K562 (cell line): ENCODE measurements around the gene SRCAP. TPM values are rescaled to one million over a fixed set of nuclear protein-coding genes. Genes with fewer than 3 reads are reported as not detected.

Experiments
- ATAC-seq: fragments of 200-7000 bp; cut with Tn5 transposase; 3 replicates; pipeline ENCODE4 v1.9.1; 2020; ENCODE audit warnings: moderate library complexity
- BruUV-seq: library from RNA; stranded (reverse); fragments of 400-500 nt; replicated peaks from 2 replicates; lab custom pipeline; 2021; lab: Mats Ljungman, UMichigan
- CTCF ChIA-PET: fragments of 300-600 bp; formaldehyde crosslinking; extraction: SDS; loops from one replicate; lab custom pipeline; 2021; ENCODE audit warnings: low intra/inter-chr PET ratio; lab: Yijun Ruan, JAX
- POLR2A ChIA-PET: fragments of 300-600, 350-650 bp; sonication (Branson Sonifier 250); formaldehyde crosslinking; extraction: SDS; loops from one replicate; lab custom pipeline; 2021; ENCODE audit warnings: antibody characterized with exemption, inconsistent platforms; lab: Yijun Ruan, JAX
- DNase-seq, 4 experiments: peaks; one replicate each; pipeline versions ENCODE4 v3.0.0 to v3.0.0-alpha.2; 2011 to 2018; ENCODE audit warnings: low spot score in 3 of 4, mixed read lengths in 3 of 4; ENCODE audit errors: extremely low read depth in 1 of 4
- FAIRE-seq: peaks from 2 replicates; lab custom pipeline; 2011; peaks lifted over from hg19 to GRCh38; lab: Jason Lieb, UNC
- H2AFZ ChIP-seq: 2 replicates; pipeline ENCODE4 v1.6.0; 2011; ENCODE audit warnings: low read depth, low read length, control low read depth, inconsistent platforms
- H3K27ac ChIP-seq: fragments of 200-600 bp; 3 replicates; pipeline ENCODE4 v1.8.0; 2011; ENCODE audit warnings: low read depth, mild to moderate bottlenecking, control low read depth, inconsistent platforms, low read length, moderate library complexity, mixed read lengths; ENCODE audit errors: extremely low read depth
- H3K27me3 ChIP-seq, 2 experiments: fragments of 300-600 bp in 1 of 2; 2 replicates in 1 of 2; 3 replicates in 1 of 2; pipeline versions ENCODE4 v1.6.0 to v1.8.0; 2011; ENCODE audit warnings: inconsistent platforms in 2 of 2, low read length in 2 of 2, mild to moderate bottlenecking in 1 of 2, mixed read lengths in 1 of 2, moderate library complexity in 1 of 2; ENCODE audit not compliant: control insufficient read depth in 2 of 2, insufficient read depth in 2 of 2
- H3K36me3 ChIP-seq: fragments of 300-600 bp; 3 replicates; pipeline ENCODE4 v1.8.0; 2011; ENCODE audit warnings: mild to moderate bottlenecking, low read length, inconsistent platforms; ENCODE audit not compliant: control insufficient read depth, insufficient read depth
- H3K4me1 ChIP-seq, 2 experiments: fragments of 200-600 bp in 1 of 2; replicated peaks in 1 of 2; 2 replicates in 1 of 2; 3 replicates in 1 of 2; pipeline versions ENCODE4 v1.5.1 to v1.8.0; 2011; ENCODE audit warnings: inconsistent platforms in 2 of 2, low read length in 2 of 2, mild to moderate bottlenecking in 1 of 2, mixed read lengths in 1 of 2, moderate library complexity in 1 of 2; ENCODE audit not compliant: control insufficient read depth in 2 of 2, insufficient read depth in 2 of 2
- H3K4me2 ChIP-seq: 2 replicates; pipeline ENCODE4 v1.6.1; 2011; ENCODE audit warnings: low read length, control low read depth, inconsistent platforms, mixed read lengths; ENCODE audit not compliant: insufficient read depth
- H3K4me3 ChIP-seq: fragments of 200-600 bp; sonication (generic), shearing (Covaris generic); 2 replicates; pipeline ENCODE4 v1.5.1; 2016; ENCODE audit warnings: control low read depth, inconsistent platforms
- H3K79me2 ChIP-seq: fragments of 200-600 bp; 3 replicates; pipeline ENCODE4 v1.8.0; 2011; ENCODE audit warnings: low read length, inconsistent platforms; ENCODE audit not compliant: control insufficient read depth, insufficient read depth
- H3K9ac ChIP-seq, 2 experiments: 2 replicates each; pipeline versions ENCODE4 v1.6.0 to v1.6.1; 2011; ENCODE audit warnings: low read depth in 2 of 2, low read length in 2 of 2, control low read depth in 1 of 2, inconsistent platforms in 1 of 2, mild to moderate bottlenecking in 1 of 2, mixed read lengths in 1 of 2; ENCODE audit not compliant: insufficient read depth in 1 of 2
- H3K9me1 ChIP-seq: one replicate; pipeline ENCODE4 v1.6.0; 2011; ENCODE audit warnings: inconsistent platforms, mild to moderate bottlenecking, low read length, moderate library complexity; ENCODE audit not compliant: control insufficient read depth, insufficient read depth
- H3K9me3 ChIP-seq: replicated peaks from 2 replicates; pipeline ENCODE4 v1.5.1; 2011; ENCODE audit warnings: low read depth, low read length, inconsistent platforms; ENCODE audit not compliant: control insufficient read depth, insufficient read depth
- H4K20me1 ChIP-seq: replicated peaks from 2 replicates; pipeline ENCODE4 v1.6.1; 2011; ENCODE audit warnings: low read length, inconsistent platforms, mixed read lengths; ENCODE audit not compliant: control insufficient read depth, insufficient read depth
- ARID1B ChIP-seq: fragments of 450-650 bp; IDR thresholded peaks from 2 replicates; pipeline ENCODE4 v1.6.1; 2016; ENCODE audit warnings: antibody characterized with exemption, mild to moderate bottlenecking, inconsistent platforms
- CXXC5 ChIP-seq: fragments of 250-450 bp; sonication (Bioruptor Pico); IDR thresholded peaks from 2 replicates; pipeline ENCODE4 v1.8.0; 2022; ENCODE audit warnings: inconsistent platforms, mild to moderate bottlenecking, moderate library complexity
- DPF2 ChIP-seq: fragments of 450-650 bp; IDR thresholded peaks from 2 replicates; pipeline ENCODE4 v1.6.1; 2016
- ELF1 ChIP-seq: fragments of 200-800 bp; sonication (Bioruptor generic); IDR thresholded peaks from 2 replicates; pipeline ENCODE4 v1.6.1; 2016; ENCODE audit warnings: missing genetic modification characterization, missing compliant biosample characterization
- GABPB2 ChIP-seq: fragments of 250-450 bp; sonication (Bioruptor Pico); conservative IDR thresholded peaks from 2 replicates; pipeline ENCODE4 v1.5.1; 2021; ENCODE audit warnings: mild to moderate bottlenecking
- LARP7 ChIP-seq: fragments of 450-650 bp; IDR thresholded peaks from 2 replicates; pipeline ENCODE4 v1.6.1; 2016
- RBM22 ChIP-seq: fragments of 200-400 bp; formaldehyde crosslinking; IDR thresholded peaks from 2 replicates; pipeline ENCODE4 v1.6.1; 2018; ENCODE audit warnings: low read length, low read depth; ENCODE audit not compliant: poor library complexity, severe bottlenecking
- RBM34 ChIP-seq: fragments of 200-400 bp; formaldehyde crosslinking; IDR thresholded peaks from 2 replicates; pipeline ENCODE4 v1.6.1; 2018; ENCODE audit warnings: low read length, borderline replicate concordance; ENCODE audit not compliant: insufficient read depth
- ZHX1 ChIP-seq: fragments of 150-350 bp; conservative IDR thresholded peaks from 2 replicates; pipeline ENCODE4 v1.6.1; 2014; ENCODE audit warnings: low read length
- ZNF518B ChIP-seq: fragments of 250-450 bp; sonication (Bioruptor Pico); IDR thresholded peaks from 2 replicates; pipeline ENCODE4 v1.5.0; 2021; ENCODE audit warnings: mild to moderate bottlenecking, moderate library complexity
- ZNF696 ChIP-seq: fragments of 250-450 bp; sonication (Bioruptor Pico); conservative IDR thresholded peaks from 2 replicates; pipeline ENCODE4 v1.4.0; 2020; ENCODE audit warnings: mild to moderate bottlenecking, moderate library complexity
- ZZZ3 ChIP-seq: fragments of 450-650 bp; IDR thresholded peaks from 2 replicates; pipeline ENCODE4 v1.6.1; 2016; ENCODE audit warnings: antibody characterized with exemption, mild to moderate bottlenecking, moderate library complexity
- WGBS: fragments of 100-300 bp; shearing (Covaris generic); methylation state at CpG from one replicate; pipeline ENCODE4 v1.1.6; 2016; ENCODE audit warnings: low coverage, mixed read lengths; ENCODE audit not compliant: insufficient coverage; ENCODE audit errors: missing lambda C conversion rate; 5-methylcytosine and 5-hydroxymethylcytosine counted together
- in situ Hi-C: fragments of 300-500 bp; cut with MboI; formaldehyde crosslinking; loops from 4 replicates; pipeline ENCODE4 v1.15.0; 2018; ENCODE audit warnings: inconsistent platforms, mixed read lengths
- intact Hi-C: fragments of 100-400 bp; cut with micrococcal nuclease; formaldehyde crosslinking; loops from 2 replicates; pipeline ENCODE4 v1.14.2; 2022
- polyA plus RNA-seq, 8 experiments: library from polyadenylated mRNA; depleted of rRNA in 4 of 8; stranded (reverse) in 5 of 8; unstranded in 3 of 8; fragments of >200 nt; fragmentation: Nextera tagmentation in 2 of 8; fragmentation: Illumina TruSeq in 1 of 8; extraction: Ambion mirVana in 2 of 8; extraction: Trizol in 1 of 8; gene quantifications; 2 replicates each; pipeline versions ENCODE4 v1.2.1 to v1.2.3, GENCODE V29; 2011 to 2014; ENCODE audit warnings: inconsistent platforms in 1 of 8, missing spikeins in 1 of 8
- total RNA-seq, 7 experiments: library from RNA; depleted of rRNA in 6 of 7; stranded (reverse); fragments of >200 nt in 6 of 7; fragmentation: Illumina TruSeq in 2 of 7; extraction: Trizol in 2 of 7; gene quantifications; 2 replicates each; pipeline versions ENCODE4 v1.2.1 to v1.2.3, GENCODE V29; 2011 to 2021; ENCODE audit warnings: low replicate concordance in 1 of 7
- TF ChIP-seq, protein P1 (sequence below): sonication (generic); formaldehyde crosslinking; IDR thresholded peaks from 2 replicates; pipeline ENCODE4 v1.8.0; 2022; ENCODE audit warnings: missing genetic modification reagents, mild to moderate bottlenecking, moderate library complexity, borderline replicate concordance
- TF ChIP-seq, protein P2 (sequence below): fragments of 450-650 bp; IDR thresholded peaks from 2 replicates; pipeline ENCODE4 v1.6.1; 2017; ENCODE audit warnings: mild to moderate bottlenecking, moderate library complexity

Gene SRCAP
- total and polyA plus RNA-seq, 9 of the 15 experiments (the other 6 are each of a cell fraction or from before 2014, with no cell fraction given): 0.21 to 62.6 (median 5.8) TPM

- intact Hi-C loops (loop anchor here (10.0 kb wide), 1 partner anchor 157 kb away; the partner anchor contains the start of gene ZNF747), in situ Hi-C loops (no loop called here)
- no peaks in the 10 kb centered on the region for H3K9me3 ChIP-seq
- H3K36me3 ChIP-seq: no peaks in the 10 kb centered on the region
- no peak overlapping the region for H3K4me3 ChIP-seq
- ChIA-PET POLR2A (interaction anchor here (0.8 to 1.5 kb wide), 4 partner anchors 8 to 59 kb away, joined by 3 to 4 read pairs (median 4); no protein-coding TSS in a partner anchor), CTCF (no interaction called here)
- H3K27ac ChIP-seq: 0 out of 3 replicates have a peak overlapping the region, but pooled peaks have one; percentile 0
- no peaks in the 10 kb centered on the region for H3K9me1 ChIP-seq
- H3K9ac ChIP-seq: peak overlapping the region in 1 of 2 experiments; percentile 45; a peak in 1 of 4 replicates
- no peaks in the 10 kb centered on the region for H3K79me2 ChIP-seq
- WGBS: 6% methylated on average over 4 of the region's 4 CpGs
- H3K4me1 ChIP-seq: peaks cover 13 to 23% of the 10 kb centered on the region in 2 experiments
- no peaks in the 10 kb centered on the region for H4K20me1 ChIP-seq
- peak overlapping the region; percentile 66 for H2AFZ ChIP-seq
- DNase-seq (peak in 3 of 4 experiments; percentile 15 to 53 (median 37)), ATAC-seq (peak; percentile 54), FAIRE-seq (no peak)
- peak overlapping the region; percentile 27 for H3K4me2 ChIP-seq
- no TSS peak for BruUV-seq
- no peaks in the 10 kb centered on the region for H3K27me3 ChIP-seq
- no peak for TF ChIP-seq GABPB2 (CRISPR knock-in tag)
- peak; percentile 51 for TF ChIP-seq ARID1B
- TF ChIP-seq RBM34: no peak
- TF ChIP-seq RBM22: no peak
- no peak for TF ChIP-seq ELF1 (tag)
- no peak for TF ChIP-seq ZNF696
- no peak for TF ChIP-seq LARP7
- TF ChIP-seq CXXC5 (CRISPR knock-in tag): peak; percentile 35; the same call in 1 of the 2 replicates
- TF ChIP-seq DPF2: peak; percentile 67
- no peak for TF ChIP-seq ZNF518B (CRISPR knock-in tag)
- TF ChIP-seq, protein P1, sequence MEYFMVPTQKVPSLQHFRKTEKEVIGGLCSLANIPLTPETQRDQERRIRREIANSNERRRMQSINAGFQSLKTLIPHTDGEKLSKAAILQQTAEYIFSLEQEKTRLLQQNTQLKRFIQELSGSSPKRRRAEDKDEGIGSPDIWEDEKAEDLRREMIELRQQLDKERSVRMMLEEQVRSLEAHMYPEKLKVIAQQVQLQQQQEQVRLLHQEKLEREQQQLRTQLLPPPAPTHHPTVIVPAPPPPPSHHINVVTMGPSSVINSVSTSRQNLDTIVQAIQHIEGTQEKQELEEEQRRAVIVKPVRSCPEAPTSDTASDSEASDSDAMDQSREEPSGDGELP (CRISPR knock-in tag): no peak
- TF ChIP-seq, protein P2, sequence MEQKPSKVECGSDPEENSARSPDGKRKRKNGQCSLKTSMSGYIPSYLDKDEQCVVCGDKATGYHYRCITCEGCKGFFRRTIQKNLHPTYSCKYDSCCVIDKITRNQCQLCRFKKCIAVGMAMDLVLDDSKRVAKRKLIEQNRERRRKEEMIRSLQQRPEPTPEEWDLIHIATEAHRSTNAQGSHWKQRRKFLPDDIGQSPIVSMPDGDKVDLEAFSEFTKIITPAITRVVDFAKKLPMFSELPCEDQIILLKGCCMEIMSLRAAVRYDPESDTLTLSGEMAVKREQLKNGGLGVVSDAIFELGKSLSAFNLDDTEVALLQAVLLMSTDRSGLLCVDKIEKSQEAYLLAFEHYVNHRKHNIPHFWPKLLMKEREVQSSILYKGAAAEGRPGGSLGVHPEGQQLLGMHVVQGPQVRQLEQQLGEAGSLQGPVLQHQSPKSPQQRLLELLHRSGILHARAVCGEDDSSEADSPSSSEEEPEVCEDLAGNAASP: no peak
- TF ChIP-seq ZHX1: no peak
- TF ChIP-seq ZZZ3: no peak
These were observed 7.1 kb upstream of the SRCAP start for GRCh38 chr16:30691907-30692306.
